Astrocyte (in vitro differentiated cells and primary cell): ENCODE measurements around the gene ZNF385B.

Experiments used
- CTCF ChIP-seq: IDR thresholded peaks from 2 replicates; pipeline ENCODE4 v1.5.1; 2011; ENCODE audit warnings: low read depth, mild to moderate bottlenecking, inconsistent platforms, low read length, moderate library complexity; ENCODE audit not compliant: insufficient read depth
- EZH2 ChIP-seq: IDR thresholded peaks from 2 replicates; pipeline ENCODE4 v1.6.1; 2012; ENCODE audit warnings: mild to moderate bottlenecking, low read length, inconsistent platforms; ENCODE audit not compliant: insufficient read depth

- TF ChIP-seq CTCF (no peak), EZH2 (no peak)
Observed at GRCh38 chr2:179591690-179592089, 269.7 kb downstream of the ZNF385B start.
